Endodermal cell (in vitro differentiated cells): ENCODE results near the gene OCA2. TPM values are rescaled to one million over a fixed set of nuclear protein-coding genes. Genes with fewer than 3 reads are reported as not detected.

Experiments used
- DNase-seq: peaks from one replicate; pipeline ENCODE4 v3.0.0-alpha.2; 2017
- H3K27ac ChIP-seq: 2 replicates; pipeline ENCODE4 v1.5.1; 2013; ENCODE audit warnings: mild to moderate bottlenecking, low read depth, low read length, moderate library complexity
- H3K27me3 ChIP-seq: 2 replicates; pipeline ENCODE4 v1.6.1; 2013; ENCODE audit warnings: mild to moderate bottlenecking, low read length, moderate library complexity; ENCODE audit not compliant: insufficient read depth, control insufficient read depth, poor library complexity, severe bottlenecking
- H3K36me3 ChIP-seq: 2 replicates; pipeline ENCODE4 v1.7.0; 2013; ENCODE audit warnings: mild to moderate bottlenecking, low read length, moderate library complexity; ENCODE audit not compliant: control insufficient read depth, insufficient read depth
- H3K4me1 ChIP-seq: one replicate; pipeline ENCODE4 v1.7.0; 2013; ENCODE audit warnings: low read length; ENCODE audit not compliant: control insufficient read depth, insufficient read depth
- H3K4me3 ChIP-seq: 2 replicates; pipeline ENCODE4 v1.5.1; 2013; ENCODE audit warnings: mild to moderate bottlenecking, low read length, moderate library complexity
- H3K9ac ChIP-seq: 2 replicates; pipeline ENCODE4 v1.6.1; 2013; ENCODE audit warnings: mild to moderate bottlenecking, low read length, moderate library complexity; ENCODE audit not compliant: poor library complexity, severe bottlenecking; ENCODE audit errors: extremely low read depth
- H3K9me3 ChIP-seq: 2 replicates; pipeline ENCODE4 v1.6.1; 2013; ENCODE audit warnings: mild to moderate bottlenecking, low read length, moderate library complexity; ENCODE audit not compliant: control insufficient read depth
- H3K27ac Mint-ChIP-seq: 2 replicates; pipeline ENCODE4 v1.8.0; 2020; ENCODE audit warnings: mixed read lengths
- H3K27me3 Mint-ChIP-seq: 2 replicates; pipeline ENCODE4 v1.8.0; 2021; ENCODE audit warnings: mild to moderate bottlenecking, mixed read lengths; ENCODE audit not compliant: insufficient read depth
- H3K36me3 Mint-ChIP-seq: 2 replicates; pipeline ENCODE4 v1.8.0; 2020; ENCODE audit warnings: low read depth, mixed read lengths
- H3K4me1 Mint-ChIP-seq: 2 replicates; pipeline ENCODE4 v1.8.0; 2020; ENCODE audit warnings: mixed read lengths
- H3K4me3 Mint-ChIP-seq: 2 replicates; pipeline ENCODE4 v1.8.0; 2020; ENCODE audit warnings: mild to moderate bottlenecking, moderate library complexity, mixed read lengths
- H3K9me3 Mint-ChIP-seq: 2 replicates; pipeline ENCODE4 v1.8.0; 2020; ENCODE audit warnings: mild to moderate bottlenecking, mixed read lengths
- CTCF ChIP-seq: fragments of 200-600 bp; sonication (generic); conservative IDR thresholded peaks from 2 replicates; pipeline ENCODE4 v1.5.0; 2021; ENCODE audit warnings: antibody characterized with exemption, mild to moderate bottlenecking
- WGBS, 2 experiments: methylation state at CpG; one replicate each; pipeline versions ENCODE4 v1.1.5 to v1.1.7; 2013; ENCODE audit warnings: missing lambda C conversion rate in 2 of 2, mixed read lengths in 1 of 2; ENCODE audit not compliant: insufficient coverage in 1 of 2, insufficient read length in 1 of 2; 5-methylcytosine and 5-hydroxymethylcytosine counted together
- total RNA-seq, 2 donors: library from RNA; stranded (reverse); fragmentation: NEBNext Ultra II Directional in 1 of 2; extraction: Animal tissue kit (Norgen Biotek cat#: 25700) in 1 of 2; gene quantifications; 2 replicates in 1 of 2; 3 replicates in 1 of 2; pipeline ENCODE4 v1.2.1, GENCODE V29; 2021

OCA2 gene
- total RNA-seq, 2 donors from 2014 or later = 0.29 to 0.84 TPM

DNA sequence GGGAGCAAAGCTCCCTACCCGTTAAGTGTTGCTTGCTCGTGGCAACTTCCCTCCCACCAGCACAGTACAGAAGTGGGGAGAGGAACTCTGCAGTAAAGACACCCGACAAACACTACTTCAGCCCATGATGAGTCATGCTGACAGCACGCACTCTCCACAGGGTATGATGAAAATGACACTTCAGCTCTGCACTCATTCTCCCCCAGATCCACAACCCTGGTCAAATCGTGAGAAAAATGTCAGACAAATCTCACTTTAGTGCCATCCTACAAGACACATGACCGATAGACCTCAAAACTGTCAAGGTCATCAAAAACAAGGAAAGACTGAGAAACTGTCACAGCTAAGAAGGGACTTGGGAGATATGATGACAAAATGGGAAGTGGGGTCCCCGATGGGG lies 278.9 kb downstream of the OCA2 start:
- Mint-ChIP-seq H3K36me3 (no peaks in the 10 kb centered on the region), H3K4me3 (no peak overlapping the region), H3K27ac (no peak overlapping the region), H3K9me3 (peaks cover 16% of the 10 kb centered on the region), H3K4me1 (no peaks in the 10 kb centered on the region), H3K27me3 (no peaks in the 10 kb centered on the region)
- 78 to 86% methylated on average over 4 to 7 of the region's 7 CpGs for WGBS, 2 experiments
- H3K36me3 ChIP-seq = no peaks in the 10 kb centered on the region
- DNase-seq = no peak
- no peak for TF ChIP-seq CTCF
- no peak overlapping the region for H3K4me3 ChIP-seq
- no peak overlapping the region for H3K9ac ChIP-seq
- H3K27ac ChIP-seq = no peak overlapping the region
- H3K4me1 ChIP-seq = no peaks in the 10 kb centered on the region
- H3K9me3 ChIP-seq = no peaks in the 10 kb centered on the region
- H3K27me3 ChIP-seq = no peaks in the 10 kb centered on the region

DNA sequence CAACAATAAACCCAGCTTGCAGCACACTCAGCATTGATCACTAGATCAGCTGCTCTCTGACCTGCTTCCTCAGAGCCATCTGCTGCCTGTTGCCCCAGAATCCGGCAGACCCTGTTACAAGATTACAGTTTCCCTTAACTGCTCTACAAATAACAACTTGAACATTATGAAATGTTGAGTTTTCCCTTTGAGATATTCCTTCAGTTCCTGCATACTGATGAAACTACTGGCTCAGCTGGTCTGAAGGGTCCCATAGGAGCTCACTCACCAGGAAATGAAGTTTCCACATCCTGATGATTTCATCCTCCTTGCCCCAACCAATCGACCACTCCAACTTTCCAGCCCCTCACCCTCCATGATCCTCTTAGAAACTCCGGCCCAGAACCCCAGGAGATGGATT lies 281.9 kb downstream of the OCA2 start:
- TF ChIP-seq CTCF = no peak
- H3K27ac Mint-ChIP-seq = no peak overlapping the region
- 85 to 92% methylated on average over 2 to 3 of the region's 3 CpGs for WGBS, 2 experiments
- Histone ChIP-seq H3K4me1 (no peaks in the 10 kb centered on the region), H3K9me3 (no peaks in the 10 kb centered on the region), H3K9ac (no peak overlapping the region), H3K4me3 (no peak overlapping the region), H3K27ac (no peak overlapping the region), H3K27me3 (no peaks in the 10 kb centered on the region), H3K36me3 (no peaks in the 10 kb centered on the region)
- H3K36me3 Mint-ChIP-seq = no peaks in the 10 kb centered on the region
- no peaks in the 10 kb centered on the region for H3K4me1 Mint-ChIP-seq
- no peaks in the 10 kb centered on the region for H3K27me3 Mint-ChIP-seq
- peaks cover 16% of the 10 kb centered on the region for H3K9me3 Mint-ChIP-seq
- no peak for DNase-seq
- no peak overlapping the region for H3K4me3 Mint-ChIP-seq

- DNase-seq = no peak
- no peak overlapping the region for H3K27ac Mint-ChIP-seq
- no peak overlapping the region for H3K4me3 Mint-ChIP-seq
- H3K4me1 Mint-ChIP-seq = no peaks in the 10 kb centered on the region
- H3K9me3 ChIP-seq = no peaks in the 10 kb centered on the region
- 92 to 100% methylated on average over 2 to 8 of the region's 8 CpGs for WGBS, 2 experiments
- H3K9me3 Mint-ChIP-seq = peaks cover 16% of the 10 kb centered on the region
- H3K27me3 ChIP-seq = no peaks in the 10 kb centered on the region
- H3K4me3 ChIP-seq = no peak overlapping the region
- TF ChIP-seq CTCF = no peak
- H3K9ac ChIP-seq = no peak overlapping the region
- no peaks in the 10 kb centered on the region for H3K4me1 ChIP-seq
- no peaks in the 10 kb centered on the region for H3K27me3 Mint-ChIP-seq
- H3K36me3 Mint-ChIP-seq = no peaks in the 10 kb centered on the region
- no peaks in the 10 kb centered on the region for H3K36me3 ChIP-seq
- H3K27ac ChIP-seq = no peak overlapping the region
Observed at GRCh38 chr15:27816790-27817189, 282.3 kb downstream of the OCA2 start.
